Chondrocyte (in vitro differentiated cells): ENCODE results near the gene LRRC8C. TPM values are rescaled to one million over a fixed set of nuclear protein-coding genes. Genes with fewer than 3 reads are reported as not detected.
A peak's percentile ranks its signal among the peaks of the same experiment; 100 is the strongest.
"Not testable (repeated sequence)": the region's sequence is repeated elsewhere in the genome, so short reads cannot be mapped to it uniquely, and the experiment has no call there.

Experiments
- DNase-seq: peaks from one replicate; pipeline ENCODE4 v3.0.0; 2021; ENCODE audit warnings: mixed read lengths, low spot score
- H3K27ac Mint-ChIP-seq: one replicate; pipeline ENCODE4 v1.8.0; 2021; ENCODE audit warnings: mild to moderate bottlenecking, moderate library complexity, mixed read lengths; ENCODE audit not compliant: unreplicated experiment
- H3K27me3 Mint-ChIP-seq: 2 replicates; pipeline ENCODE4 v1.8.0; 2021; ENCODE audit warnings: low read depth, mixed read lengths
- H3K36me3 Mint-ChIP-seq: 2 replicates; pipeline ENCODE4 v1.8.0; 2021; ENCODE audit warnings: low read depth, mixed read lengths
- H3K4me1 Mint-ChIP-seq: 2 replicates; pipeline ENCODE4 v1.8.0; 2021; ENCODE audit warnings: low read depth, mild to moderate bottlenecking, mixed read lengths
- H3K4me3 Mint-ChIP-seq: one replicate; pipeline ENCODE4 v1.8.0; 2021; ENCODE audit warnings: mild to moderate bottlenecking, moderate library complexity, mixed read lengths; ENCODE audit not compliant: unreplicated experiment
- H3K9me3 Mint-ChIP-seq: 2 replicates; pipeline ENCODE4 v1.8.0; 2021; ENCODE audit warnings: low read depth, mixed read lengths
- CTCF ChIP-seq: fragments of 200-600 bp; sonication (generic); IDR thresholded peaks from 2 replicates; pipeline ENCODE4 v1.5.0; 2021; ENCODE audit warnings: antibody characterized with exemption, mild to moderate bottlenecking, moderate library complexity
- total RNA-seq: library from RNA; stranded (reverse); gene quantifications from 3 replicates; pipeline ENCODE4 v1.2.1, GENCODE V29; 2021

The LRRC8C gene
- total RNA-seq, 1 donor from 2014 or later, result 2.3 TPM

- H3K27me3 Mint-ChIP-seq, result no peaks in the 10 kb centered on the region
- no peak for DNase-seq
Measured at GRCh38 chr1:89589515-89589914, 43.4 kb upstream of the LRRC8C start.

GRCh38 chr1:89590341-89591080 is 42.4 kb upstream of the LRRC8C start:
- DNase-seq, result no peak
- Mint-ChIP-seq H3K4me3 (no peak overlapping the region), H3K36me3 (no peaks in the 10 kb centered on the region), H3K9me3 (no peaks in the 10 kb centered on the region), H3K27ac (no peak overlapping the region), H3K4me1 (peaks cover 19% of the 10 kb centered on the region), H3K27me3 (no peaks in the 10 kb centered on the region)
- TF ChIP-seq CTCF, result no peak

More at GRCh38 chr1:89589515-89589914, 43.4 kb upstream of the LRRC8C start:
- no peak for TF ChIP-seq CTCF
- Mint-ChIP-seq H3K36me3 (no peaks in the 10 kb centered on the region), H3K27ac (peak overlapping the region; percentile 1), H3K4me3 (no peak overlapping the region), H3K4me1 (peaks cover 19% of the 10 kb centered on the region), H3K9me3 (no peaks in the 10 kb centered on the region)

- not testable (repeated sequence) for DNase-seq, H3K27ac Mint-ChIP-seq, H3K36me3 Mint-ChIP-seq, H3K4me3 Mint-ChIP-seq, H3K9me3 Mint-ChIP-seq, H3K27me3 Mint-ChIP-seq
- peaks cover 19% of the 10 kb centered on the region for H3K4me1 Mint-ChIP-seq
Measured at GRCh38 chr1:89592861-89593302, 40.0 kb upstream of the LRRC8C start.

GRCh38 chr1:89594096-89594740 is 38.7 kb upstream of the LRRC8C start:
- no peaks in the 10 kb centered on the region for H3K9me3 Mint-ChIP-seq
- no peak for DNase-seq
- peaks cover 17% of the 10 kb centered on the region for H3K4me1 Mint-ChIP-seq
- TF ChIP-seq CTCF, result no peak
- no peaks in the 10 kb centered on the region for H3K36me3 Mint-ChIP-seq
- H3K27ac Mint-ChIP-seq, result no peak overlapping the region
- H3K4me3 Mint-ChIP-seq, result no peak overlapping the region
- H3K27me3 Mint-ChIP-seq, result no peaks in the 10 kb centered on the region

- H3K27me3 Mint-ChIP-seq, result peaks cover 2% of the 10 kb centered on the region
- no peaks in the 10 kb centered on the region for H3K4me1 Mint-ChIP-seq
- no peak for TF ChIP-seq CTCF
- H3K36me3 Mint-ChIP-seq, result no peaks in the 10 kb centered on the region
- H3K4me3 Mint-ChIP-seq, result no peak overlapping the region
- no peak overlapping the region for H3K27ac Mint-ChIP-seq
- no peaks in the 10 kb centered on the region for H3K9me3 Mint-ChIP-seq
- DNase-seq, result no peak
Measured at GRCh38 chr1:89596698-89597097, 36.2 kb upstream of the LRRC8C start.
